ENCODE results near the gene CRYL1.

DNA sequence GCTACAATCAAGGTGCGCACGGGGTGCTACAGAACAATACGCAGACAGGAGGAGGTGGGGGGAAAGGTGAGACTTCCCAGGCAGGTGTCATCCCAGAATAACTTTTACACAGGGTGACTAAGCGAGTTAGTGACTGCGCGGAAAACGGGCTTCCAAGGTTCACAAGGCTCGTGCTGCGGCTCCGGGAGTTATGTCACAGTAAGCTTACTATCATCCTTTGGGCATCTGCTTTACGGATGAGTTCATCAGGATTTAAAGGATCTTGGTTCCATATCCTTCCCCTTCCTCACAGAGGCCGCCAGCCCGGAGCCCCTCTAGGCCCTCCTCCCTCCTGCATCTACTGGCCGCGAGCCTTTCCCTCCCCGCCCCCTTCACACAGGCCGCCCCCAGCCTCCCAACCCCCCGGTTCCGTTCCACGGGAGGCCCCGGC, 40.8 kb upstream of the CRYL1 start:
- TF ChIP-seq, protein P1, sequence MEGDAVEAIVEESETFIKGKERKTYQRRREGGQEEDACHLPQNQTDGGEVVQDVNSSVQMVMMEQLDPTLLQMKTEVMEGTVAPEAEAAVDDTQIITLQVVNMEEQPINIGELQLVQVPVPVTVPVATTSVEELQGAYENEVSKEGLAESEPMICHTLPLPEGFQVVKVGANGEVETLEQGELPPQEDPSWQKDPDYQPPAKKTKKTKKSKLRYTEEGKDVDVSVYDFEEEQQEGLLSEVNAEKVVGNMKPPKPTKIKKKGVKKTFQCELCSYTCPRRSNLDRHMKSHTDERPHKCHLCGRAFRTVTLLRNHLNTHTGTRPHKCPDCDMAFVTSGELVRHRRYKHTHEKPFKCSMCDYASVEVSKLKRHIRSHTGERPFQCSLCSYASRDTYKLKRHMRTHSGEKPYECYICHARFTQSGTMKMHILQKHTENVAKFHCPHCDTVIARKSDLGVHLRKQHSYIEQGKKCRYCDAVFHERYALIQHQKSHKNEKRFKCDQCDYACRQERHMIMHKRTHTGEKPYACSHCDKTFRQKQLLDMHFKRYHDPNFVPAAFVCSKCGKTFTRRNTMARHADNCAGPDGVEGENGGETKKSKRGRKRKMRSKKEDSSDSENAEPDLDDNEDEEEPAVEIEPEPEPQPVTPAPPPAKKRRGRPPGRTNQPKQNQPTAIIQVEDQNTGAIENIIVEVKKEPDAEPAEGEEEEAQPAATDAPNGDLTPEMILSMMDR (IDR thresholded peaks at IDR 0.05), result no peak
- TF ChIP-seq, protein P2, sequence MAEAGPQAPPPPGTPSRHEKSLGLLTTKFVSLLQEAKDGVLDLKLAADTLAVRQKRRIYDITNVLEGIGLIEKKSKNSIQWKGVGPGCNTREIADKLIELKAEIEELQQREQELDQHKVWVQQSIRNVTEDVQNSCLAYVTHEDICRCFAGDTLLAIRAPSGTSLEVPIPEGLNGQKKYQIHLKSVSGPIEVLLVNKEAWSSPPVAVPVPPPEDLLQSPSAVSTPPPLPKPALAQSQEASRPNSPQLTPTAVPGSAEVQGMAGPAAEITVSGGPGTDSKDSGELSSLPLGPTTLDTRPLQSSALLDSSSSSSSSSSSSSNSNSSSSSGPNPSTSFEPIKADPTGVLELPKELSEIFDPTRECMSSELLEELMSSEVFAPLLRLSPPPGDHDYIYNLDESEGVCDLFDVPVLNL (CRISPR knock-in tag; IDR thresholded peaks at IDR 0.05; ENCODE audit: borderline replicate concordance, low read depth), result no peak
- no peak for TF ChIP-seq ZNF423 (CRISPR knock-in tag; IDR thresholded peaks at IDR 0.05)
- TF ChIP-seq, protein P3, sequence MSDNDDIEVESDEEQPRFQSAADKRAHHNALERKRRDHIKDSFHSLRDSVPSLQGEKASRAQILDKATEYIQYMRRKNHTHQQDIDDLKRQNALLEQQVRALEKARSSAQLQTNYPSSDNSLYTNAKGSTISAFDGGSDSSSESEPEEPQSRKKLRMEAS (CRISPR knock-in tag; IDR thresholded peaks at IDR 0.05), result no peak
- TF ChIP-seq, protein P4, sequence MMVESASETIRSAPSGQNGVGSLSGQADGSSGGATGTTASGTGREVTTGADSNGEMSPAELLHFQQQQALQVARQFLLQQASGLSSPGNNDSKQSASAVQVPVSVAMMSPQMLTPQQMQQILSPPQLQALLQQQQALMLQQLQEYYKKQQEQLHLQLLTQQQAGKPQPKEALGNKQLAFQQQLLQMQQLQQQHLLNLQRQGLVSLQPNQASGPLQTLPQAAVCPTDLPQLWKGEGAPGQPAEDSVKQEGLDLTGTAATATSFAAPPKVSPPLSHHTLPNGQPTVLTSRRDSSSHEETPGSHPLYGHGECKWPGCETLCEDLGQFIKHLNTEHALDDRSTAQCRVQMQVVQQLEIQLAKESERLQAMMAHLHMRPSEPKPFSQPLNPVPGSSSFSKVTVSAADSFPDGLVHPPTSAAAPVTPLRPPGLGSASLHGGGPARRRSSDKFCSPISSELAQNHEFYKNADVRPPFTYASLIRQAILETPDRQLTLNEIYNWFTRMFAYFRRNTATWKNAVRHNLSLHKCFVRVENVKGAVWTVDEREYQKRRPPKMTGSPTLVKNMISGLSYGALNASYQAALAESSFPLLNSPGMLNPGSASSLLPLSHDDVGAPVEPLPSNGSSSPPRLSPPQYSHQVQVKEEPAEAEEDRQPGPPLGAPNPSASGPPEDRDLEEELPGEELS (CRISPR knock-in tag; IDR thresholded peaks at IDR 0.05), result no peak
- TF ChIP-seq, protein P5, sequence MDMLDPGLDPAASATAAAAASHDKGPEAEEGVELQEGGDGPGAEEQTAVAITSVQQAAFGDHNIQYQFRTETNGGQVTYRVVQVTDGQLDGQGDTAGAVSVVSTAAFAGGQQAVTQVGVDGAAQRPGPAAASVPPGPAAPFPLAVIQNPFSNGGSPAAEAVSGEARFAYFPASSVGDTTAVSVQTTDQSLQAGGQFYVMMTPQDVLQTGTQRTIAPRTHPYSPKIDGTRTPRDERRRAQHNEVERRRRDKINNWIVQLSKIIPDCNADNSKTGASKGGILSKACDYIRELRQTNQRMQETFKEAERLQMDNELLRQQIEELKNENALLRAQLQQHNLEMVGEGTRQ (CRISPR knock-in tag; IDR thresholded peaks at IDR 0.05), result no peak
- TF ChIP-seq, protein P6, sequence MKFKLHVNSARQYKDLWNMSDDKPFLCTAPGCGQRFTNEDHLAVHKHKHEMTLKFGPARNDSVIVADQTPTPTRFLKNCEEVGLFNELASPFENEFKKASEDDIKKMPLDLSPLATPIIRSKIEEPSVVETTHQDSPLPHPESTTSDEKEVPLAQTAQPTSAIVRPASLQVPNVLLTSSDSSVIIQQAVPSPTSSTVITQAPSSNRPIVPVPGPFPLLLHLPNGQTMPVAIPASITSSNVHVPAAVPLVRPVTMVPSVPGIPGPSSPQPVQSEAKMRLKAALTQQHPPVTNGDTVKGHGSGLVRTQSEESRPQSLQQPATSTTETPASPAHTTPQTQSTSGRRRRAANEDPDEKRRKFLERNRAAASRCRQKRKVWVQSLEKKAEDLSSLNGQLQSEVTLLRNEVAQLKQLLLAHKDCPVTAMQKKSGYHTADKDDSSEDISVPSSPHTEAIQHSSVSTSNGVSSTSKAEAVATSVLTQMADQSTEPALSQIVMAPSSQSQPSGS (CRISPR knock-in tag; IDR thresholded peaks at IDR 0.05; ENCODE audit: borderline replicate concordance, low read depth), result no peak
- TF ChIP-seq NFE2L1 (CRISPR knock-in tag; IDR thresholded peaks at IDR 0.05), result no peak

All from WTC11 (cell line).